GM23248 (cell line): ENCODE measurements around the gene ELFN1.

ENCODE experiments used
- EZH2 ChIP-seq: fragments of 200-600 bp; sonication (generic); IDR thresholded peaks from 2 replicates; pipeline ENCODE4 v1.6.1; 2018; ENCODE audit warnings: antibody characterized with exemption, mild to moderate bottlenecking; ENCODE audit not compliant: insufficient read depth, poor library complexity, severe bottlenecking
- EZH2phosphoT487 ChIP-seq: fragments of 200-600 bp; sonication (generic); IDR thresholded peaks from 2 replicates; pipeline ENCODE4 v1.6.1; 2018; ENCODE audit warnings: antibody characterized with exemption, moderate library complexity, mild to moderate bottlenecking, low read depth; ENCODE audit not compliant: insufficient read depth

DNA sequence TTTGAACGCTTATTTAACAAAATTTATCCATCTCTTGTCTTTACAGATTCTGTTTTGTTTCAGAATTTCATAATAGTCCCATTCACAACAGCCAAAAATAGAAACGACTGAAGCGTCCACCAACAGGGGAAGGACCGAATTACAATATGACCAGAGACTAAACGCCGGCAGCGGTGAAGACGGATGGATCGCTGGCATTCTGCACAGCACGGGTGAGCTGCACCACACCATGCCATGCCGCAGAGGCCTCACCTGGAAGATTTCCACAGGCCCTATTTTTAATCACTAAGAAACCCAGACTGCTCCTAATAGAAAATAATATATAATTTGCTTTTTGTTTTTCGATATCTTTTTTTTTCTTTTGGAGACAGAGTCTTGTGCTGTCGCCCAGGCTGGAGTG lies 91.0 kb downstream of the ELFN1 start:
- TF ChIP-seq EZH2: no peak
- TF ChIP-seq EZH2phosphoT487: no peak
